Mesendoderm (in vitro differentiated cells): ENCODE results near the gene CCDC71L.

Experiments used
- DNase-seq: peaks from one replicate; pipeline ENCODE4 v3.0.0; 2013
- H2AK5ac ChIP-seq: 2 replicates; pipeline ENCODE4 v1.6.1; 2013; ENCODE audit warnings: low read length, inconsistent platforms
- H2BK120ac ChIP-seq: 2 replicates; pipeline ENCODE4 v1.6.1; 2013; ENCODE audit warnings: low read depth, mild to moderate bottlenecking, low read length, moderate library complexity, mixed read lengths
- H2BK15ac ChIP-seq: replicated peaks from 2 replicates; pipeline ENCODE4 v1.6.1; 2013; ENCODE audit warnings: low read depth, mild to moderate bottlenecking, moderate library complexity
- H2BK5ac ChIP-seq: 2 replicates; pipeline ENCODE4 v1.6.1; 2013; ENCODE audit warnings: low read length, inconsistent platforms
- H3K18ac ChIP-seq: 2 replicates; pipeline ENCODE4 v1.6.1; 2013; ENCODE audit warnings: mild to moderate bottlenecking, low read length, mixed read lengths
- H3K23ac ChIP-seq: one replicate; pipeline ENCODE4 v1.6.1; 2013; ENCODE audit warnings: low read length
- H3K27ac ChIP-seq: 2 replicates; pipeline ENCODE4 v1.5.1; 2013; ENCODE audit warnings: low read depth, mild to moderate bottlenecking, inconsistent platforms, low read length, moderate library complexity
- H3K27me3 ChIP-seq: 2 replicates; pipeline ENCODE4 v1.6.1; 2013; ENCODE audit warnings: low read length, control low read depth, mild to moderate bottlenecking, inconsistent platforms; ENCODE audit not compliant: insufficient read depth, poor library complexity
- H3K36me3 ChIP-seq: 2 replicates; pipeline ENCODE4 v1.6.1; 2013; ENCODE audit warnings: low read length, inconsistent platforms; ENCODE audit not compliant: control insufficient read depth, insufficient read depth
- H3K4ac ChIP-seq: one replicate; pipeline ENCODE4 v1.6.1; 2013; ENCODE audit warnings: low read depth, mild to moderate bottlenecking, low read length, moderate library complexity
- H3K4me1 ChIP-seq: 2 replicates; pipeline ENCODE4 v1.6.1; 2013; ENCODE audit warnings: low read depth, low read length, inconsistent platforms; ENCODE audit not compliant: control insufficient read depth
- H3K4me2 ChIP-seq: 2 replicates; pipeline ENCODE4 v1.6.1; 2013; ENCODE audit warnings: low read length
- H3K4me3 ChIP-seq: 2 replicates; pipeline ENCODE4 v1.5.1; 2013; ENCODE audit warnings: mild to moderate bottlenecking, low read length
- H3K56ac ChIP-seq: one replicate; pipeline ENCODE4 v1.6.1; 2013; ENCODE audit warnings: low read length
- H3K79me1 ChIP-seq: 2 replicates; pipeline ENCODE4 v1.6.1; 2013; ENCODE audit warnings: low read length, inconsistent platforms
- H3K79me2 ChIP-seq: 2 replicates; pipeline ENCODE4 v1.6.1; 2013; ENCODE audit warnings: mild to moderate bottlenecking, low read length; ENCODE audit not compliant: control insufficient read depth, insufficient read depth
- H3K9ac ChIP-seq: 2 replicates; pipeline ENCODE4 v1.6.1; 2013; ENCODE audit warnings: low read length, inconsistent platforms
- H4K5ac ChIP-seq: one replicate; pipeline ENCODE4 v1.6.1; 2013; ENCODE audit warnings: low read length
- H4K8ac ChIP-seq: one replicate; pipeline ENCODE4 v1.6.1; 2013; ENCODE audit warnings: low read depth, mild to moderate bottlenecking, control low read depth, low read length, moderate library complexity
- WGBS: extraction: QIAGEN DNeasy Blood & Tissue Kit; methylation state at CpG from one replicate; pipeline ENCODE4 v1.1.7; 2013; ENCODE audit warnings: low lambda C conversion rate, missing lambda C conversion rate; ENCODE audit not compliant: insufficient coverage; ENCODE audit errors: extremely low coverage; 5-methylcytosine and 5-hydroxymethylcytosine counted together

The CCDC71L gene

GRCh38 chr7:106634958-106635357 lies 26.0 kb downstream of the CCDC71L start:
- H2BK5ac ChIP-seq: no peak overlapping the region
- no peaks in the 10 kb centered on the region for H3K79me1 ChIP-seq
- no peak overlapping the region for H4K8ac ChIP-seq
- no peak overlapping the region for H4K5ac ChIP-seq
- H3K79me2 ChIP-seq: no peaks in the 10 kb centered on the region
- H3K18ac ChIP-seq: no peak overlapping the region
- no peak overlapping the region for H3K27ac ChIP-seq
- DNase-seq: no peak
- no CpG with 5 or more reads among the region's 2 CpGs for WGBS
- H3K4me3 ChIP-seq: no peak overlapping the region
- H2BK15ac ChIP-seq: no peak overlapping the region
- no peak overlapping the region for H3K4ac ChIP-seq
- H3K9ac ChIP-seq: no peak overlapping the region
- H2BK120ac ChIP-seq: no peak overlapping the region
- no peak overlapping the region for H3K4me2 ChIP-seq
- no peaks in the 10 kb centered on the region for H3K36me3 ChIP-seq
- no peaks in the 10 kb centered on the region for H3K4me1 ChIP-seq
- H3K56ac ChIP-seq: no peak overlapping the region
- no peak overlapping the region for H2AK5ac ChIP-seq
- no peak overlapping the region for H3K23ac ChIP-seq
- H3K27me3 ChIP-seq: no peaks in the 10 kb centered on the region

DNA sequence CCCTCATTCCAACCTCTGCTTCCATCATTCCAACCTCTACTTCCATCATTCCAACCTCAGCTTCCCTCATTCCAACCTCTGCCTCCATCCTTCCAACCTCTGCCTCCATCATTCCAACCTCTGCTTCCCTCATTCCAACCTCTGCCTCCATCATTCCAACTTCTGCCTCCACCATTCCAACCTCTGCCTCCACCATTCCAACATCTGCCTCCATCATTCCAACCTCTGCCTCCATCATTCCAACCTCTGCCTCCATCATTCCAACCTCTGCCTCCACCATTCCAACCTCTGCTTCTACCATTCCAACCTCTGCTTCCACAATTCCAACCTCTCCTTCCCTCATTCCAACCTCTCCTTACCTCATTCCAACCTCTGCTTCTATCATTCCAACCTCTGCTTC lies 30.3 kb downstream of the CCDC71L start:
- H3K4me2 ChIP-seq: no peak overlapping the region

DNA sequence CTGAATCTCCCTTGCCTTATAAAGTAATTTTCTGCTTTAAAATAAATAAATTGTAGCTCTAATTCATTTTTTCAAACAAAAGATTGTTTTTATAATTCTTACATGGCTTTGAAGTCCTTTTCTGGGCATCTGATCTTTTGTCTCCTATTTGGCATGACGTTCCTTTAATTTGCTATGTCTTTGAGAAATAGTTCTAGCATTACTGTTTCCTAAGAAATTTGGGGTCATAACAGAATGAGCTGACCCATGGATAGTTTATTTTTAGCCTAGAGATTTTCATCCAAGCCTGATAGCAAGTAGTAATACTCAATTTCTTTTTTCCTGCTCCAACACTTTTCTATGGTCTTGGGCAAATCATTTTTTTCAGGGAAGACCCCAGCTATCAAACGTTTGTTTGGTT lies 31.4 kb downstream of the CCDC71L start:
- no CpG with 5 or more reads among the region's 2 CpGs for WGBS
- DNase-seq: no peak
- H3K4me3 ChIP-seq: no peak overlapping the region

More for the DNA sequence above, 30.3 kb downstream of the CCDC71L start:
- DNase-seq: no peak
- no peaks in the 10 kb centered on the region for H3K27me3 ChIP-seq
- no peak overlapping the region for H3K18ac ChIP-seq
- H3K56ac ChIP-seq: no peak overlapping the region
- H3K27ac ChIP-seq: no peak overlapping the region
- no peaks in the 10 kb centered on the region for H3K79me2 ChIP-seq
- H4K5ac ChIP-seq: no peak overlapping the region
- H4K8ac ChIP-seq: no peak overlapping the region
- H2BK15ac ChIP-seq: no peak overlapping the region
- no peak overlapping the region for H2BK5ac ChIP-seq
- H2AK5ac ChIP-seq: no peak overlapping the region
- no peak overlapping the region for H3K4me3 ChIP-seq
- no peak overlapping the region for H3K9ac ChIP-seq
- H3K4ac ChIP-seq: no peak overlapping the region
- no peak overlapping the region for H3K23ac ChIP-seq
- H3K36me3 ChIP-seq: no peaks in the 10 kb centered on the region
- H2BK120ac ChIP-seq: no peak overlapping the region
- no peaks in the 10 kb centered on the region for H3K4me1 ChIP-seq
- no peaks in the 10 kb centered on the region for H3K79me1 ChIP-seq

DNA sequence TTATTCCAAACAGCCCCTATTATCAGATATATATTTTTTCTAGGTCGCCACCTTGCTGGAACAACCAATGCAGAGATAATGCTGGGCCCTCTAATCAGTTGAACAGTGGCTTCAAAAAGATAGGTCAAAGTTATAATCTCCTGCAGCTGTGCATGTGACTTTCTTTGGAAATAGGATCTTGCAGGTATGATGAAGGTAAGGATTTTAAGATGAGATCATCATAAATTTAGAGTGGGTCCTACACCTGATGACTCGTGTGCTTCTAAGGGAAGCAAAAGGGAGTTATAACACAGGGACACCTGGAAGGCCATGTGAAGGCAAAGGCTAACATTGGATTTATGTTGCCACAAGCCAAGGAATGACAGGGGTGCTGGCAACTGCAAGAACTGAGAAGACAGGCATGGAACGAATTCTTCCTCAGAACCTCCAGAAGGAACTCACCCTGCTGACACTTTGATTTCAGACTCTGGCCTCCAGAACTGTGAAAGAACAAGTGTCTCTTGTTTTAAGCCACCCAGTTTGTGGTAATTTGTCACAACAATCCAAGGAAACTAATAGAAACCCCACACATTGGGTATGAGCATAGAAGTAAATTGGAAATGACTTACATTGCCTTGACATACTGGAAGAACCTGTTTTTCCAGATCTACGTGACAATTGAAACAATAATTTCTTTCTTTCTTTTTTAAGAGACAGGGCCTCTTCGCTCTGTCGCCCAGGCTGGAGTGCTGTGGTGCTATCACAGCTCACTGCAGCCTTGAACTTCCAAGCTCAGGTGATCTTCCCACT lies 34.4 kb downstream of the CCDC71L start:
- H3K36me3 ChIP-seq: no peaks in the 10 kb centered on the region
- no peak overlapping the region for H2AK5ac ChIP-seq
- H4K5ac ChIP-seq: no peak overlapping the region
- no peak overlapping the region for H2BK120ac ChIP-seq
- no peak overlapping the region for H3K18ac ChIP-seq
- H3K4me2 ChIP-seq: no peak overlapping the region
- H3K23ac ChIP-seq: no peak overlapping the region
- no peak overlapping the region for H2BK15ac ChIP-seq
- no peaks in the 10 kb centered on the region for H3K79me1 ChIP-seq
- no peak overlapping the region for H3K9ac ChIP-seq
- no CpG with 5 or more reads among the region's 6 CpGs for WGBS
- no peak overlapping the region for H4K8ac ChIP-seq
- H3K27me3 ChIP-seq: no peaks in the 10 kb centered on the region
- no peak overlapping the region for H2BK5ac ChIP-seq
- no peak overlapping the region for H3K27ac ChIP-seq
- H3K4me3 ChIP-seq: no peak overlapping the region
- H3K79me2 ChIP-seq: no peaks in the 10 kb centered on the region
- no peaks in the 10 kb centered on the region for H3K4me1 ChIP-seq
- H3K4ac ChIP-seq: no peak overlapping the region
- no peak overlapping the region for H3K56ac ChIP-seq
- peak; percentile 3 for DNase-seq

More for the DNA sequence above, 31.4 kb downstream of the CCDC71L start:
- Histone ChIP-seq H3K27ac (no peak overlapping the region), H3K4me2 (no peak overlapping the region), H3K18ac (no peak overlapping the region), H2AK5ac (no peak overlapping the region), H3K4me1 (no peaks in the 10 kb centered on the region), H2BK5ac (no peak overlapping the region), H3K23ac (no peak overlapping the region), H3K36me3 (no peaks in the 10 kb centered on the region), H4K8ac (no peak overlapping the region), H3K4ac (no peak overlapping the region), H4K5ac (no peak overlapping the region), H3K79me2 (no peaks in the 10 kb centered on the region), H3K79me1 (no peaks in the 10 kb centered on the region), H2BK15ac (no peak overlapping the region), H3K56ac (no peak overlapping the region), H3K9ac (no peak overlapping the region), H2BK120ac (no peak overlapping the region), H3K27me3 (no peaks in the 10 kb centered on the region)

GRCh38 chr7:106625678-106626301 lies 35.2 kb downstream of the CCDC71L start:
- H3K4me3 ChIP-seq: no peak overlapping the region
- H4K5ac ChIP-seq: no peak overlapping the region
- no peak overlapping the region for H3K23ac ChIP-seq
- no peak overlapping the region for H3K18ac ChIP-seq
- no peak overlapping the region for H2BK5ac ChIP-seq
- H3K4me1 ChIP-seq: no peaks in the 10 kb centered on the region
- H2BK120ac ChIP-seq: no peak overlapping the region
- no peaks in the 10 kb centered on the region for H3K79me1 ChIP-seq
- H3K4ac ChIP-seq: no peak overlapping the region
- H3K27ac ChIP-seq: no peak overlapping the region
- H3K36me3 ChIP-seq: no peaks in the 10 kb centered on the region
- peak; percentile 8 for DNase-seq
- H4K8ac ChIP-seq: no peak overlapping the region
- H3K9ac ChIP-seq: no peak overlapping the region
- no peak overlapping the region for H3K4me2 ChIP-seq
- H2AK5ac ChIP-seq: no peak overlapping the region
- H2BK15ac ChIP-seq: no peak overlapping the region
- H3K56ac ChIP-seq: no peak overlapping the region
- H3K79me2 ChIP-seq: no peaks in the 10 kb centered on the region
- no peaks in the 10 kb centered on the region for H3K27me3 ChIP-seq
- no CpG with 5 or more reads among the region's 6 CpGs for WGBS

GRCh38 chr7:106623853-106624252 lies 37.1 kb downstream of the CCDC71L start:
- no peak overlapping the region for H3K27ac ChIP-seq
- H3K4me3 ChIP-seq: no peak overlapping the region
- H3K79me2 ChIP-seq: no peaks in the 10 kb centered on the region
- H3K56ac ChIP-seq: no peak overlapping the region
- no peak overlapping the region for H3K4me2 ChIP-seq
- H3K36me3 ChIP-seq: no peaks in the 10 kb centered on the region
- H4K8ac ChIP-seq: no peak overlapping the region
- H2BK15ac ChIP-seq: no peak overlapping the region
- no peaks in the 10 kb centered on the region for H3K27me3 ChIP-seq
- H3K23ac ChIP-seq: no peak overlapping the region
- no peak overlapping the region for H3K4ac ChIP-seq
- no peak overlapping the region for H2AK5ac ChIP-seq
- H3K9ac ChIP-seq: no peak overlapping the region
- no peak overlapping the region for H4K5ac ChIP-seq
- no peak for DNase-seq
- H3K4me1 ChIP-seq: no peaks in the 10 kb centered on the region
- no peaks in the 10 kb centered on the region for H3K79me1 ChIP-seq
- no peak overlapping the region for H3K18ac ChIP-seq
- H2BK120ac ChIP-seq: no peak overlapping the region
- H2BK5ac ChIP-seq: no peak overlapping the region
